Ovary (tissue), 9 donors: ENCODE measurements around the gene TUBB1. TPM values are rescaled to one million over a fixed set of nuclear protein-coding genes. Genes with fewer than 3 reads are reported as not detected.
"Not testable (repeated sequence)": the region's sequence is repeated elsewhere in the genome, so short reads cannot be mapped to it uniquely, and the experiment has no call there.

Experiments
- DNase-seq, 5 donors: peaks; one replicate each; pipeline ENCODE4 v3.0.0-alpha.2; 2019 to 2020
- H3K27ac ChIP-seq, 2 donors: fragments of 200-600 bp; one replicate each; pipeline versions ENCODE4 v1.5.1 to v1.8.0; 2019 to 2022
- H3K27me3 ChIP-seq: fragments of 200-600 bp; one replicate; pipeline ENCODE4 v1.8.0; 2022
- H3K36me3 ChIP-seq: fragments of 200-600 bp; sonication (generic); one replicate; pipeline ENCODE4 v1.5.1; 2019
- H3K4me1 ChIP-seq: one replicate; pipeline ENCODE4 v1.8.1; 2013; ENCODE audit warnings: mild to moderate bottlenecking, moderate library complexity; ENCODE audit not compliant: insufficient read depth
- H3K4me3 ChIP-seq: fragments of 200-600 bp; sonication (generic); one replicate; pipeline ENCODE4 v1.5.1; 2017
- H3K9me3 ChIP-seq, 2 donors: fragments of 200-600 bp in 1 of 2; sonication (generic) in 1 of 2; one replicate each; pipeline versions ENCODE4 v1.5.1 to v1.8.1; 2013 to 2019; ENCODE audit warnings: mild to moderate bottlenecking in 1 of 2, moderate library complexity in 1 of 2
- CTCF ChIP-seq, 3 donors: fragments of 450-650 bp in 2 of 3; fragments of 200-600 bp in 1 of 3; IDR thresholded peaks; one replicate each; pipeline versions ENCODE4 v1.5.1 to v1.8.0; 2016 to 2022; ENCODE audit warnings: antibody characterized with exemption in 3 of 3, mild to moderate bottlenecking in 1 of 3
- EP300 ChIP-seq: sonication (generic); formaldehyde crosslinking; IDR thresholded peaks from one replicate; pipeline ENCODE4 v1.6.1; 2017; ENCODE audit warnings: antibody characterized with exemption
- POLR2A ChIP-seq: fragments of 450-650 bp; IDR thresholded peaks from one replicate; pipeline ENCODE4 v1.6.1; 2017; ENCODE audit warnings: antibody characterized with exemption, mild to moderate bottlenecking, moderate library complexity
- WGBS, 3 donors: extraction: QIAGEN DNeasy Blood & Tissue Kit in 1 of 3; methylation state at CpG; one replicate each; pipeline versions ENCODE4 v1.1.5 to v1.1.7; 2013 to 2017; 5-methylcytosine and 5-hydroxymethylcytosine counted together
- intact Hi-C, 4 donors: fragments of 100-400 bp; cut with DNase I; formaldehyde crosslinking; loops; one replicate each; pipeline versions ENCODE4 v1.11.0 to v1.15.1; 2022 to 2023
- polyA plus RNA-seq, 2 donors: library from polyadenylated mRNA; stranded (reverse); fragments of 200-250 nt in 1 of 2; fragments of 350-450 nt in 1 of 2; fragmentation: Illumina TruSeq in 1 of 2; extraction: RNeasy Lipid Tissue Mini Kit (QIAGEN cat#74804) in 1 of 2; gene quantifications; one replicate each; pipeline ENCODE4 v1.2.3, GENCODE V29; 2013 to 2014
- total RNA-seq, 7 donors: library from RNA; depleted of rRNA in 2 of 7; stranded (reverse); fragments of >200 nt in 2 of 7; fragmentation: NEBNext Ultra II Directional in 3 of 7; extraction: Animal tissue kit (Norgen Biotek cat#: 25700) in 3 of 7; gene quantifications; one replicate each; pipeline versions ENCODE4 v1.1.0 to v1.2.4, GENCODE V29; 2016 to 2023
- donor health status: DM: no; HTN: no; CAD: no; lungs with moderate emphysema.
- donor health status: DM: no; HTN: no; CAD: no.
- donor health status: Bipolar disorder and iron deficiency.
- donor health status: DM: yes; HTN: yes; CAD: no.
- donor health status: DM: no; HTN: no; CAD: no.
- donor health status: DM: yes; HTN: yes; CAD: no.

Gene TUBB1
- total and polyA plus RNA-seq, 9 donors = 0.02 to 0.17 (median 0.12) TPM; not detected in 2

GRCh38 chr20:59010321-59010994 is 8.8 kb upstream of the TUBB1 start:
- DNase-seq = no peak
- H3K36me3 ChIP-seq = no peaks in the 10 kb centered on the region
- no peak overlapping the region for H3K27ac ChIP-seq
- H3K9me3 ChIP-seq = no peaks in the 10 kb centered on the region
- H3K27me3 ChIP-seq = no peaks in the 10 kb centered on the region
- H3K4me3 ChIP-seq = no peak overlapping the region
- TF ChIP-seq CTCF (IDR thresholded peaks at IDR 0.05) = no peak
- no peak for TF ChIP-seq POLR2A
- TF ChIP-seq EP300 = no peak
- WGBS, 3 donors = 80 to 83% (median 82%) methylated on average over 8 of the region's 8 CpGs
- intact Hi-C loops = no loop called here
- peaks cover 7% of the 10 kb centered on the region for H3K4me1 ChIP-seq

GRCh38 chr20:59010995-59011873 is 8.0 kb upstream of the TUBB1 start:
- no peak overlapping the region for H3K4me3 ChIP-seq
- H3K27ac ChIP-seq = no peak overlapping the region
- DNase-seq = no peak
- H3K36me3 ChIP-seq = no peaks in the 10 kb centered on the region
- no peaks in the 10 kb centered on the region for H3K27me3 ChIP-seq
- no peak for TF ChIP-seq CTCF (IDR thresholded peaks at IDR 0.05)
- TF ChIP-seq EP300 = no peak
- no peak for TF ChIP-seq POLR2A
- intact Hi-C loops = no loop called here
- 57 to 63% (median 62%) methylated on average over 17 of the region's 17 CpGs for WGBS, 3 donors
- H3K9me3 ChIP-seq = no peaks in the 10 kb centered on the region
- peaks cover 3% of the 10 kb centered on the region for H3K4me1 ChIP-seq

- intact Hi-C loops = not testable (repeated sequence)
Measured at GRCh38 chr20:59011874-59012157, 7.4 kb upstream of the TUBB1 start.

GRCh38 chr20:59013031-59013951 is 5.9 kb upstream of the TUBB1 start:
- H3K36me3 ChIP-seq = no peaks in the 10 kb centered on the region
- DNase-seq = no peak
- H3K27me3 ChIP-seq = no peaks in the 10 kb centered on the region
- H3K4me3 ChIP-seq = no peak overlapping the region
- WGBS, 3 donors = 84 to 86% (median 85%) methylated on average over 17 of the region's 17 CpGs
- intact Hi-C loops = no loop called here
- no peak overlapping the region for H3K27ac ChIP-seq
- H3K4me1 ChIP-seq = peaks cover 7% of the 10 kb centered on the region
- TF ChIP-seq CTCF (IDR thresholded peaks at IDR 0.05) (no peak), EP300 (no peak), POLR2A (no peak)
- no peaks in the 10 kb centered on the region for H3K9me3 ChIP-seq

More at GRCh38 chr20:59011874-59012157, 7.4 kb upstream of the TUBB1 start:
- not testable (repeated sequence) for H3K27ac ChIP-seq, H3K9me3 ChIP-seq, H3K36me3 ChIP-seq, H3K4me3 ChIP-seq, H3K4me1 ChIP-seq, H3K27me3 ChIP-seq, DNase-seq
- 87 to 93% (median 92%) methylated on average over 3 of the region's 3 CpGs for WGBS, 3 donors
